ENCODE results near the gene SLC22A16.

Gene SLC22A16

GRCh38 chr6:110414669-110415068, 61.7 kb downstream of the SLC22A16 start:
- no peak for DNase-seq (ENCODE audit: low read depth)
- TF ChIP-seq CTCF (IDR thresholded peaks at IDR 0.05; ENCODE audit: control insufficient read depth, insufficient read depth, low read depth, low read length, missing control alignments) = no peak
- H3K4me3 ChIP-seq (ENCODE audit: control insufficient read depth, low read depth, low read length) = no peak overlapping the region

- no peak for TF ChIP-seq CTCF (IDR thresholded peaks at IDR 0.05; ENCODE audit: control insufficient read depth, insufficient read depth, low read depth, low read length, missing control alignments)
- no peak for DNase-seq (ENCODE audit: low read depth)
These were observed 64.1 kb downstream of the SLC22A16 start for GRCh38 chr6:110412360-110412759.

GRCh38 chr6:110410511-110410910, 65.9 kb downstream of the SLC22A16 start:
- H3K4me3 ChIP-seq (ENCODE audit: control insufficient read depth, low read depth, low read length) = no peak overlapping the region
- no peak for TF ChIP-seq CTCF (IDR thresholded peaks at IDR 0.05; ENCODE audit: control insufficient read depth, insufficient read depth, low read depth, low read length, missing control alignments)
- no peak for DNase-seq (ENCODE audit: low read depth)

More at GRCh38 chr6:110412360-110412759, 64.1 kb downstream of the SLC22A16 start:
- no peak overlapping the region for H3K4me3 ChIP-seq (ENCODE audit: control insufficient read depth, low read depth, low read length)

DNA sequence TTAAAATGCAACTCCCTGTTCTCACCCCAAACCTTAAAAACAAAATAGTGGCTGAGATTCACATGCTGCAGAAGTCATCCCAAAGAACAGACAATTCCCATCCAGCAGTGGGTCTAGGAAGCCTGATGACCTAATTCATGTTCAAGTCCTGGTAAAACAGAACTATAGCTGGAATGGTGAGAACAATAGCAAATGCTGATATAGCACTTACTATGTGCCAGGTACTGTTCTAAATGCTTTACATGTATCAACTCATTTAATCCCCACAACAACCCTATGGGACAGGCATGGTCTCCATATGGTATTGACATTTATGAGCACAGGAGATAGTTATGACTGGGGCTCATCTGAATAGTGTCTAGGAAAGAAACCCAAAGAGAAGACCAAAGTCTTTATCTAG, 66.6 kb downstream of the SLC22A16 start:
- H3K4me3 ChIP-seq (ENCODE audit: control insufficient read depth, low read depth, low read length) = no peak overlapping the region
- no peak for DNase-seq (ENCODE audit: low read depth)
- TF ChIP-seq CTCF (IDR thresholded peaks at IDR 0.05; ENCODE audit: control insufficient read depth, insufficient read depth, low read depth, low read length, missing control alignments) = no peak

- TF ChIP-seq CTCF (IDR thresholded peaks at IDR 0.05; ENCODE audit: control insufficient read depth, insufficient read depth, low read depth, low read length, missing control alignments) = no peak
- no peak for DNase-seq (ENCODE audit: low read depth)
- no peak overlapping the region for H3K4me3 ChIP-seq (ENCODE audit: control insufficient read depth, low read depth, low read length)
These were observed 67.5 kb downstream of the SLC22A16 start for GRCh38 chr6:110408901-110409300.

- no peak overlapping the region for H3K4me3 ChIP-seq (ENCODE audit: control insufficient read depth, low read depth, low read length)
- peak; percentile 66 for DNase-seq (ENCODE audit: low read depth)
- TF ChIP-seq CTCF (IDR thresholded peaks at IDR 0.05; ENCODE audit: control insufficient read depth, insufficient read depth, low read depth, low read length, missing control alignments) = no peak
These were observed 71.8 kb downstream of the SLC22A16 start for GRCh38 chr6:110404607-110405006.

Data from AG09309 (cell line).